Cardiac muscle cell (in vitro differentiated cells and primary cell): ENCODE data around the gene ENO2. TPM values are rescaled to one million over a fixed set of nuclear protein-coding genes. Genes with fewer than 3 reads are reported as not detected.

Experiments
- DNase-seq, 2 donors: peaks; one replicate each; pipeline versions ENCODE4 v3.0.0 to v3.0.0-alpha.2; 2010 to 2017; ENCODE audit warnings: low read depth in 1 of 2, low spot score in 1 of 2
- H3K27ac ChIP-seq: fragments of 200-600 bp; sonication (generic); 2 replicates; pipeline ENCODE4 v1.5.1; 2016
- H3K27me3 ChIP-seq: fragments of 200-600 bp; sonication (generic); 2 replicates; pipeline ENCODE4 v1.6.0; 2016; ENCODE audit warnings: control low read depth
- H3K36me3 ChIP-seq: fragments of 200-600 bp; sonication (generic); 2 replicates; pipeline ENCODE4 v1.5.1; 2016; ENCODE audit warnings: control low read depth
- H3K4me1 ChIP-seq: fragments of 200-600 bp; sonication (generic); 2 replicates; pipeline ENCODE4 v1.8.1; 2017; ENCODE audit warnings: low read depth, mild to moderate bottlenecking, mixed run types
- H3K4me3 ChIP-seq: fragments of 200-600 bp; sonication (generic); 2 replicates; pipeline ENCODE4 v1.5.1; 2016; ENCODE audit warnings: mild to moderate bottlenecking
- H3K9me3 ChIP-seq: fragments of 200-600 bp; sonication (generic); 2 replicates; pipeline ENCODE4 v1.5.1; 2017; ENCODE audit warnings: low read depth, mild to moderate bottlenecking, control low read depth
- polyA plus RNA-seq: library from polyadenylated mRNA; unstranded; fragments of >200 nt; fragmentation: Nextera tagmentation; extraction: Ambion mirVana; gene quantifications from 2 replicates; pipeline ENCODE4 v1.2.1, GENCODE V29; 2016
- total RNA-seq: library from RNA; depleted of rRNA; stranded (reverse); fragments of >200 nt; gene quantifications from 2 replicates; pipeline ENCODE4 v1.2.3, GENCODE V29; 2016
- TF ChIP-seq, protein P1 (sequence below): IDR thresholded peaks from 2 replicates; pipeline ENCODE4 v1.5.1; 2012; ENCODE audit warnings: low read depth, mild to moderate bottlenecking, low read length

The ENO2 gene
- total and polyA plus RNA-seq, 2 experiments from 2014 or later, result 87.7 to 133 TPM

GRCh38 chr12:6925239-6925539, 10.8 kb downstream of the ENO2 start:
- H3K4me3 ChIP-seq, result no peak overlapping the region

GRCh38 chr12:6925540-6926279, 11.3 kb downstream of the ENO2 start:
- peak overlapping the region; percentile 80 for H3K27ac ChIP-seq
- peaks cover 6% of the 10 kb centered on the region for H3K36me3 ChIP-seq
- H3K4me3 ChIP-seq, result no peak overlapping the region
- peaks cover 41% of the 10 kb centered on the region for H3K4me1 ChIP-seq
- TF ChIP-seq, protein P1, sequence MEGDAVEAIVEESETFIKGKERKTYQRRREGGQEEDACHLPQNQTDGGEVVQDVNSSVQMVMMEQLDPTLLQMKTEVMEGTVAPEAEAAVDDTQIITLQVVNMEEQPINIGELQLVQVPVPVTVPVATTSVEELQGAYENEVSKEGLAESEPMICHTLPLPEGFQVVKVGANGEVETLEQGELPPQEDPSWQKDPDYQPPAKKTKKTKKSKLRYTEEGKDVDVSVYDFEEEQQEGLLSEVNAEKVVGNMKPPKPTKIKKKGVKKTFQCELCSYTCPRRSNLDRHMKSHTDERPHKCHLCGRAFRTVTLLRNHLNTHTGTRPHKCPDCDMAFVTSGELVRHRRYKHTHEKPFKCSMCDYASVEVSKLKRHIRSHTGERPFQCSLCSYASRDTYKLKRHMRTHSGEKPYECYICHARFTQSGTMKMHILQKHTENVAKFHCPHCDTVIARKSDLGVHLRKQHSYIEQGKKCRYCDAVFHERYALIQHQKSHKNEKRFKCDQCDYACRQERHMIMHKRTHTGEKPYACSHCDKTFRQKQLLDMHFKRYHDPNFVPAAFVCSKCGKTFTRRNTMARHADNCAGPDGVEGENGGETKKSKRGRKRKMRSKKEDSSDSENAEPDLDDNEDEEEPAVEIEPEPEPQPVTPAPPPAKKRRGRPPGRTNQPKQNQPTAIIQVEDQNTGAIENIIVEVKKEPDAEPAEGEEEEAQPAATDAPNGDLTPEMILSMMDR, result no peak
- H3K27me3 ChIP-seq, result no peaks in the 10 kb centered on the region
- peak; percentile 52 to 89 for DNase-seq
- H3K9me3 ChIP-seq, result no peaks in the 10 kb centered on the region

More at GRCh38 chr12:6925239-6925539, 10.8 kb downstream of the ENO2 start:
- no peaks in the 10 kb centered on the region for H3K9me3 ChIP-seq
- no peaks in the 10 kb centered on the region for H3K27me3 ChIP-seq
- peak overlapping the region; percentile 80 for H3K27ac ChIP-seq
- DNase-seq, result no peak
- peaks cover 6% of the 10 kb centered on the region for H3K36me3 ChIP-seq
- TF ChIP-seq, protein P1, result no peak
- peaks cover 39% of the 10 kb centered on the region for H3K4me1 ChIP-seq

GRCh38 chr12:6927379-6928021, 13.1 kb downstream of the ENO2 start, which contains the start of gene ATN1:
ATN1 (plus strand) TSS chr12:6927959; CDS start chr12:6934002, 6,043 bp downstream.
- H3K27ac ChIP-seq, result peak within 1 kb of the TSS; percentile 88
- no peaks in the 10 kb centered on the region for H3K27me3 ChIP-seq
- TF ChIP-seq, protein P1, result no peak
- no peaks in the 10 kb centered on the region for H3K9me3 ChIP-seq
- H3K36me3 ChIP-seq, result no peaks in the 10 kb centered on the region
- peaks cover 41% of the 10 kb centered on the region for H3K4me1 ChIP-seq
- H3K4me3 ChIP-seq, result peak within 1 kb of the TSS; percentile 93
- DNase-seq, result peak; percentile 87 to 92

DNA sequence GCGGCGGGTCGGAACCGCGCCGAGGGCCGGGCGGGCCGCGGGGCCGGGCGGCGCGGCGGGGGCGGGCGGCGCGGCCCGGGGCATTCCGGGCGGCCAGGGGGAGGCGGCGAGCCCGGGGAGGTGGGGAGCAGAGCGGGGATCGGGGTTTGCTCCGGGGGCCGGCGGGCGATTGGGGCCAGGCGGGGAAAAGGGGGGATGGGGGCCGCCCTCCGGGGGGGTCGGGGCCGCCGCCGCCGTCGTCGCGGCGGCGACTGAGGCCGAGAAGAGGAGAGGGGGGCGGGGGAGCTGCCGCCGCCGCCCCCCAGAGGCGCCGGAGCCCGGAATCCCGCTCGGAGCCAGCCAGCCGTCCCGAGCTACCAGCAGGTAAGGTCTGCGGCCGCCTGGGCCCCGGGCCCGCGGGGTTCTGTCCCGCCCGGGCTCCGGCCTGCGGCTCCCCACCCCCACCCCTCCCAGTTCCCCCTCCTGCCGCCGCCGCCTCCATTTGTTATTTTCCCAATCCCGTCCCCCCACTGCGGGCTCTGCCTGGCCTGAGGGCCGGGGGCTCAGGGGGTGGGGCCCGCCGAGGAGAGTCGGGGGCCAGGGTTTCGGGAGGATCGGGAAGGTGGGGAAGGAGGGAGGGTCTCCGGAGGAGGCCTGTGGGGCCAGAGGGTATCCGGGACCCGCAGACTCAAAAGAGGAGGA, 13.8 kb downstream of the ENO2 start:
- Histone ChIP-seq H3K9me3 (no peaks in the 10 kb centered on the region), H3K4me1 (peaks cover 41% of the 10 kb centered on the region), H3K27me3 (no peaks in the 10 kb centered on the region), H3K36me3 (no peaks in the 10 kb centered on the region), H3K27ac (peak overlapping the region; percentile 88), H3K4me3 (peak overlapping the region; percentile 93)
- DNase-seq, result peak in 1 of 2 donors; percentile 40
- TF ChIP-seq, protein P1, result no peak

DNA sequence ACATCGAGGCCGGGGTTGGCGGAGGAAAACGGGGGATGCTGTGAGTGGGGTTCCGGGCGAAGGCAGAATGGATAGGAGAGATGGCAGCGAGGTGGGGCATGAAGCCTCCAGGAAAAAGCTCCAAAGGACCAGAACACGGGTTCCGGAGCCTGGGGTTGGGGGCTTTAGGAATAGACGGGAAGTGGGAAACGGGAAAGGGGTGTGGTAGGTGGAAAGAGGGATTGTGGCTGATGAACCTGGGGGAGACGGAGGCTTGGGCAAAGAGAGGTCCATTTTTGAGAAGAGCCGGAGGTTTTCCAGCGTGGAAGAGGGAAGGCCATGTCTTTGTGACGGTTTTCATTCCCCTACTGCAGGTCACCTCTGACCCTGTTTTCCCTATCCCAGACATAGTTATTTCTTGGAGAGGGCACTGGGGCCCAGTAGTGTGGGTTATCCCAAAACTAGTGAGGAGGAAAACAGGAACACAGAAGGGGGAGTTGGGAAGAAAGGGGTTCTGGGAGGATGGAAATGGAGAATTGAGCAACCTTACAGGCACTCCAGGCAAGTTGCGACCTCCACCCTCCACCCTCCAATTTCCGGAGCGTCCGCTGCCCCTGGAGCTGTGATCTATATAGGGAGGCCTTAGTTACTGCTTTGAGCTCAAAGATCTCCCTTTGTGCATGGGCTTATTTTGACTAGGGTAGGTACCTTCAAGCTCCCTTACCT, 14.5 kb downstream of the ENO2 start:
- Histone ChIP-seq H3K9me3 (no peaks in the 10 kb centered on the region), H3K27me3 (no peaks in the 10 kb centered on the region), H3K4me3 (peak overlapping the region; percentile 93), H3K27ac (peak overlapping the region; percentile 87), H3K4me1 (peaks cover 41% of the 10 kb centered on the region), H3K36me3 (peaks cover 6% of the 10 kb centered on the region)
- DNase-seq, result no peak
- TF ChIP-seq, protein P1, result no peak
